ENCODE data around the gene CAP1.
A peak's percentile ranks its signal among the peaks of the same experiment; 100 is the strongest.
"Not testable (repeated sequence)": the region's sequence is repeated elsewhere in the genome, so short reads cannot be mapped to it uniquely, and the experiment has no call there.

CAP1 gene

DNA sequence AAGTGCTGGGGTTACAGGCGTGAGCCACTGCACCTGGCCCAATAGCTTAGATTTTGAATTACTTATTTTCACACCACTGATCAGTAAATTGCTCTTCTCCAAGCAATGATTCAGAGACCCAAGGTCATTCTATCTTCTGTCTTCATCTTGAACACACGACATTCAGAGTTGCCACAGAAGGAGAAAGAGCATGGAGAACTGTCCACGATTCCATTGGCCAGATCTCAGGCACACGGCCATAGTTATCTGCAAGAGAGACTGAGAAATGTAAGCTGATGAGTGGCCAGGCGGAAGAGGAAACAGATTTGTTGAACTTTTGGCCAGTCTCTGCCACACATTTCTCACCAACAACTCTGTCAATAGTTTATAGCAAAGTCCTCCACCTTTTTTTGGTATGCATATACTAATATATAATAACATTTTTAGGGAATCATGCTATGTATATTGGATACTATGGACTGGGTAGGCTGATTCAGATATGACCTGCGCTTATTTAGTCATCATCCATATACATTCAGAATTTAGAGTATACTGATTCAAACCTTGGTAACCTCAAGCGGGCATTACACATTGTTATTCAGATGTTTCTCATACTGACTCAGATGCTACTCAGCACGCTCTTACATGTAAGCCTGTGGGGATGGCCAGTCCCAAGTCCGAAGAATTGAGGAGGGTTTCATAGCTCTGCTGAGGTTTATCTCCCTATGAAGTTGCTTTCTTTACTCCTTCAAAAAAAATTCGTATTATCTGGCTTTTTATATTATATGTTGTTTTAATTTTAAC is 25.5 kb upstream of the CAP1 start:
- DNase-seq (ENCODE audit: low read depth in 1 of 2, low spot score in 1 of 2) = no peak
- in situ Hi-C loops (cut with HindIII; ENCODE audit: low pct_unique_long_range_greater_than_20kb, low sequenced_read_pairs) = no loop called here
- TF ChIP-seq JUND (IDR thresholded peaks at IDR 0.05; ENCODE audit: low read depth) = no peak

DNA sequence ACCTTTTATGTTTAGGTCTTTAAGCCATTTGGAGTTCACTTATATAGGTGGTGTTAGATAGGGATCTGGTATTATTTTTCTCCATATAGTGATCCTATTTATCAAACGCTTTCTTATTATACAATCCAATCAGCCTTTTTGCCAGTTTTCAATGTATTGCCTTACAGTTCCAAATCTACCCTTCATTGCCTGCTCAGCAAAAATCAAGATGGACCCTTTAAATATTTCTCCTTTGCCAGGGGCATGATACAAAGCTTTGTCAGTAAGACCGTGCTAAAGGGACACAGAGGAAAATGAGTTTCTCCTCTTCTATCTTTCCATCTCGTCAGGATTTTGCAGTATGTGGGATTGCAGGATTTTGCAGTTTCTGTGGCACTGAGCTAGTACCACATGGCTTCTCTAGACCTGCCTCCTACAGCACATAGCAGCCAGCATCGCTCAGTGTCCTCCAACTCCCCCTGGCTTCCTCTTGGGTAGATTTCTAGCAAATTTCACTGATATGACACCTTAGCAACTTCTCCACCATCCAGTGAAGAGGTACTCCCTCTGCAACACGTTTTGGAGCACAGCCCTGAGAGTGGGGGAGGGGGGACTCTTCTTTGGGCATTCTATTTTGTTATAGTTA is 22.5 kb upstream of the CAP1 start:
- no peak for TF ChIP-seq JUND (IDR thresholded peaks at IDR 0.05; ENCODE audit: low read depth)
- in situ Hi-C loops (cut with HindIII; ENCODE audit: low pct_unique_long_range_greater_than_20kb, low sequenced_read_pairs) = no loop called here
- peak in 1 of 2 experiments; percentile 45 for DNase-seq (ENCODE audit: low read depth in 1 of 2, low spot score in 1 of 2)

DNA sequence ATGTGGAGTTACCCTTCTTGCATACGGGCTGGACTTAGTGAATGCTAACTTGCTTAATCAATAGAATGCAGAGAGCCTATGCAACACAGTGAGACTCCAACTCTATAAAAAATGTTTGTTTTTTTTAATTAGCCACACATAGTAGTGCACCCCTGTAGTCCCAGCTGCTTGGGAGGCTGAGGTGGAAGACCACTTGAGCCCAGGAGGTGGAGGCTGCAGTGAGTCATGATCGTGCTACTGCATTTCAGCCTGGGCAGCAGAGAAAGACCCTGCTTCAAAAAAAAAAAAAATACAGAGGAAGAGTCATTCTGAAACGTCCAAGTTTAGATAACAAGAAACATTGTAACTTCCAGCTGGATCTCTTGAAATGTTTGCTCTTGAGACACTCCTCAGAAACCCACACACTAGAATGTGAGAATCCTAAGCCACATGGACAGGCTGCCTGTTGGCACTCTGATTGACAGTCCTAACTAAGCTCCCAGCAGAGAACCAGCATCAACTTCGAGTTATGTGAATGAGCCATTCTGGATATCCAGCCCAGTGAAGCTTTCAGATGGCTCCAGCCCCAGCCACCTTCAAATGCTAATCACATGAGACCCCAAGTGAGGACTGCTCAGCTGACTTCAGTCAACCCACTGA is 20.0 kb upstream of the CAP1 start:
- TF ChIP-seq JUND (IDR thresholded peaks at IDR 0.05; ENCODE audit: low read depth) = no peak
- in situ Hi-C loops (cut with HindIII; ENCODE audit: low pct_unique_long_range_greater_than_20kb, low sequenced_read_pairs) = no loop called here
- DNase-seq (ENCODE audit: low read depth in 1 of 2, low spot score in 1 of 2) = no peak

DNA sequence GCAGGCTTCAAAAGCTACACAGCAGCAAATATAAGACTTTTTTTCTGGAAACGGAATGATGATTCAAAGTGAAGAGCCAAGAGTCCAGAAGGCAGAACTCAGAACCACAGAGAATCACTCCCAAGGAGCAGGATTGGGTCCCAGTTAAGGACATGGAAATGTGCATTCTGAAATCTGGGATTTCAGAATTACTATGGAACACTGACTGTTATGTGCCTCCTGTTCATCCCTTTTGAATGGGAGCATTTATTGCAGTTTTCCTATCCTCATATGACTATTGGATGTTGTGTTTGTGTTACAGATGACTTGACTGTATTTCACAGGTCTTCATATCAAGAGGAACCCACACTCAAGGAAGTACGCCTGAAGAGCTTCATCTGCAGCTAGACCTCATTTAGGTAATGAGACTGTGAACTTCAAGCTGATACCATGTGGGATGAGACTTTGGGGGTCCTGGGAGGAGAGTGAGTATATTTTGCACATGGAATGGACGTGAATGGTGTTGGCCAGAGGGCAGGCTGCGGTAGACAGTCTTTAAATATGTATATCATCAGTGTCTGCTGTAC is 17.1 kb upstream of the CAP1 start:
- in situ Hi-C loops (cut with HindIII; ENCODE audit: low pct_unique_long_range_greater_than_20kb, low sequenced_read_pairs) = no loop called here
- DNase-seq (ENCODE audit: low read depth in 1 of 2, low spot score in 1 of 2) = no peak
- no peak for TF ChIP-seq JUND (IDR thresholded peaks at IDR 0.05; ENCODE audit: low read depth)

DNA sequence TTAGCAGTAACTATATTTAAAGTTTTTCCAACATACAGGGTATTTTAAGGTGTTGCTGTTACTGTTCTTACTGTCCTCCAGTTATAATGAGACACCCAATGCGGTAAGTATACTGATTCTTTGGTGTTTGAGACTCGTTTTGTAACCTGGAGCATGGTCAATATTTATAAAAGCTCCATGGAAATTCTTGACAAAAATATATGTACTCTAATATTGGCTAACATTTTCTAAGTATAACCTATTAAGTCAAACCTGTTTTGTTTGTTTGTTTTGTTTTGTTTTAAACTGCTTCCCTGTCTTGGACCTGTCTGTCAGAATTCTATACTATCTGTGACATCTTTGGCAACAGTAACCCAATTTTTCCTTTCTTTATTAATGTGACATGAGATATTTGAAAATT is 15.9 kb upstream of the CAP1 start:
- in situ Hi-C loops (cut with HindIII; ENCODE audit: low pct_unique_long_range_greater_than_20kb, low sequenced_read_pairs) = no loop called here
- DNase-seq (ENCODE audit: low read depth in 1 of 2, low spot score in 1 of 2) = peak in 1 of 2 experiments; percentile 86
- TF ChIP-seq JUND (IDR thresholded peaks at IDR 0.05; ENCODE audit: low read depth) = no peak

DNA sequence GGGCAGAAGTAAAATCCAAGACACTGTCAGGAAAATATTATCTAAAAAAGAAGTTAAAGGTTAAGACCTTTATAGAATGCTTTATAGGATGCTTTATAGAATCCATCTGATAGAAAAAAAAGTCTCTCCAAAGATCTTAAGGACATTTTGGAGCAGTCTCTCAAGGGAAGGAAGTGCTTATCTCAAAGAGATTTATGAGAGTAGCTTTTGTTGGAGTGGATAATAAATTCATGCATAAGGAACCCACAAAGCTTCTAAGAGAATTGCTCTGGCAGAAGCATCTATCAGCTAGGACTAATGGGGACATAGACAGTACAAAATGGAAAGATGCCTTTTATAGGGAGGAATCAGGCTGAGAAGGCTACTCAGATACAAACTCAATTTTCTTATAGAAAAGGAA is 12.9 kb upstream of the CAP1 start:
- in situ Hi-C loops (cut with HindIII; ENCODE audit: low pct_unique_long_range_greater_than_20kb, low sequenced_read_pairs) = no loop called here
- no peak for TF ChIP-seq JUND (IDR thresholded peaks at IDR 0.05; ENCODE audit: low read depth)
- DNase-seq (ENCODE audit: low read depth in 1 of 2, low spot score in 1 of 2) = no peak

GRCh38 chr1:40029608-40030007 is 10.9 kb upstream of the CAP1 start:
- DNase-seq (ENCODE audit: low read depth in 1 of 2, low spot score in 1 of 2) = peak in 1 of 2 experiments; percentile 80
- TF ChIP-seq JUND (IDR thresholded peaks at IDR 0.05; ENCODE audit: low read depth) = no peak
- in situ Hi-C loops (cut with HindIII; ENCODE audit: low pct_unique_long_range_greater_than_20kb, low sequenced_read_pairs) = no loop called here

- peak; percentile 55 for TF ChIP-seq JUND (IDR thresholded peaks at IDR 0.05; ENCODE audit: low read depth)
- in situ Hi-C loops (cut with HindIII; ENCODE audit: low pct_unique_long_range_greater_than_20kb, low sequenced_read_pairs) = no loop called here
- peak in 1 of 2 experiments; percentile 87 for DNase-seq (ENCODE audit: low read depth in 1 of 2, low spot score in 1 of 2)
These were observed 9.9 kb upstream of the CAP1 start for GRCh38 chr1:40030528-40031135.

- TF ChIP-seq JUND (IDR thresholded peaks at IDR 0.05; ENCODE audit: low read depth) = no peak
- DNase-seq (ENCODE audit: low read depth in 1 of 2, low spot score in 1 of 2) = peak in 1 of 2 experiments; percentile 74
- in situ Hi-C loops (cut with HindIII; ENCODE audit: low pct_unique_long_range_greater_than_20kb, low sequenced_read_pairs) = no loop called here
These were observed 8.2 kb upstream of the CAP1 start for GRCh38 chr1:40032240-40032891.

DNA sequence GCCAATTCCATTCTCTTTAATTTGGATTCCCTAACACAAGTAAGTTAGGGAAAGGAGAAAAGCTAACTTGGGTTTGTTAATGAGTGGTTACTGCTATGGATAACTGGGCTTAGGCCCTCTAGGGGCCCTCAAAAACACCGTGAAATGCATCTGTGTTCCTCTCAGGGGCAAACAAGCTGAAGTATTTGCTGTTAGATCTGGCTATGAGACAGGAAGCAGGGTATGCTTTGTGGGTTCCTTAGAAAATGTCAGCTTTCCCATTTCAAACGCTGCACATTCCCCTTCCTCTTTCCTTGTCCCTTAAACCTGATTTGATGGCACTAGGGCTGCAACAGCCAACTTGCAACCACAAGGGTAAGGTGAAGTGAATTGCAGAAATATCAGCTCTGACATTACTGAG is 5.7 kb upstream of the CAP1 start:
- in situ Hi-C loops (cut with HindIII; ENCODE audit: low pct_unique_long_range_greater_than_20kb, low sequenced_read_pairs) = no loop called here
- no peak for DNase-seq (ENCODE audit: low read depth in 1 of 2, low spot score in 1 of 2)
- TF ChIP-seq JUND (IDR thresholded peaks at IDR 0.05; ENCODE audit: low read depth) = no peak

DNA sequence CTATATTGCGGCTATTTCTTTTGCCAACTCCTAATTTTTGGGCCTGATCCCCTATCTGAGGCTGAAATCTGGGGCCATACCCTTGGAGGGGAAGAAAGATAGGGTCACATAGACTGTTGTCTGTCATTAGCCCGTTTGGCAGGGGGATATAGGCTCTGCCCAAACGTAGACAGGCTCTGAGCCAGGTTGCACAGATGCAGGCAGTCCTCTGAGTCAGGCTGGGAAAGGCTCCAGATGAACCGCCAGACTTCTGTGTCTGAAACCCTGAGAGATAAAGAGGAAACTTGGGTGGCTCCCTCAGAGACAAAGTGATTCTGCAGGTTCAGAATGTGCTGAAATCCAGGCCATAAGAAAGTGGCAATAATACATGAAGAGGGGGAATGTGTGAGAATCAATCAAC is 4.0 kb upstream of the CAP1 start:
- in situ Hi-C loops (cut with HindIII; ENCODE audit: low pct_unique_long_range_greater_than_20kb, low sequenced_read_pairs) = no loop called here
- TF ChIP-seq JUND (IDR thresholded peaks at IDR 0.05; ENCODE audit: low read depth) = no peak
- no peak for DNase-seq (ENCODE audit: low read depth in 1 of 2, low spot score in 1 of 2)

DNA sequence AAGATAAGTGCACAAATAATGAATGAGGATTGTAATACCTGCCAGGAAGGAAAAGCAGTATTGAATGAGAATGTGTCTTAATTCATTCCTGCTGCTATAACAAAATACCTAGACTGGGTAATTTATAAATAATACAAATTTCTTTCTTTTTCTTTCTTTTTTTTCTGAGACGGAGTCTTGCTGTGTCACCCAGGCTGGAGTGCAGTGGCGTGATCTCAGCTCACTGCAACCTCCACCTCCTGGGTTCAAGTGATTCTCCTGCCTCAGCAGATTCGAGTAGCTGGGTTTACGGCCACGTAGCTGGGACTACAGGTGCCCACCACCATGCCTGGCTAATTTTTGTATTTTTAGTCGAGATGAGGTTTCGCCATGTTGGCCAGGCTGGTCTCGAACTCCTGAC is 3.3 kb upstream of the CAP1 start:
- in situ Hi-C loops (cut with HindIII; ENCODE audit: low pct_unique_long_range_greater_than_20kb, low sequenced_read_pairs); DNase-seq (ENCODE audit: low read depth in 1 of 2, low spot score in 1 of 2): not testable (repeated sequence)
